H7 (cell line): ENCODE measurements around the gene ANXA7. TPM values are rescaled to one million over a fixed set of nuclear protein-coding genes. Genes with fewer than 3 reads are reported as not detected.
A peak's percentile ranks its signal among the peaks of the same experiment; 100 is the strongest.

Source experiments
- DNase-seq: peaks from one replicate; pipeline ENCODE4 v3.0.0; 2012
- H3K27me3 ChIP-seq: 2 replicates; pipeline ENCODE4 v1.6.0; 2011; ENCODE audit warnings: mild to moderate bottlenecking, low read length; ENCODE audit not compliant: control insufficient read depth, insufficient read depth
- H3K36me3 ChIP-seq: replicated peaks from 2 replicates; pipeline ENCODE4 v1.5.1; 2011; ENCODE audit warnings: low read length; ENCODE audit not compliant: control insufficient read depth, insufficient read depth
- H3K4me3 ChIP-seq: 2 replicates; pipeline ENCODE4 v1.5.1; 2011; ENCODE audit warnings: low read depth, mild to moderate bottlenecking, control low read depth, low read length, moderate library complexity; ENCODE audit not compliant: insufficient read depth
- total RNA-seq: library from RNA; depleted of rRNA; stranded (reverse); fragments of >200 nt; shearing (Covaris generic); gene quantifications from 2 replicates; pipeline ENCODE4 v1.2.3, GENCODE V29; 2014

ANXA7 gene
- total RNA-seq, 1 experiment from 2014 or later = 97.7 TPM

DNA sequence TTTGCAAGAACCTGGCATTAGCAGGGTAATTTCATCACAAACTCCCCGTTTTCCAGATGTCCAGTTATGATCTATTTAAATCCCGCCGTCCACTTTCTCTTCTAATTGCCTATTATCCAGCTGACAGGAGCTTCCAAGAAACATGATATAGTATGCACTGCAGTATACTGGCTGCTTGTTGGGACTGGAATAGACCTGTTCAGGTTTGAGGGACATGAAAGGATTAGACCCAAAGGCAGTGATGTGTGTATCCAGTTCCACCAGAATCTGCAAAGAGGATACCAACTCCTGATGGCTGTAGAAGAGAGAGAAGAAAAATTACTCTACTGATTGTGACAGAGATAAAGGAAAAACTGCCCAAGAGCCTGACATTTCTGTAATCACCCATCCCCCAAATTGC lies 10.6 kb upstream of the ANXA7 start:
- H3K27me3 ChIP-seq = no peaks in the 10 kb centered on the region
- no peak for DNase-seq
- H3K4me3 ChIP-seq = no peak overlapping the region
- H3K36me3 ChIP-seq = peaks cover 6% of the 10 kb centered on the region

DNA sequence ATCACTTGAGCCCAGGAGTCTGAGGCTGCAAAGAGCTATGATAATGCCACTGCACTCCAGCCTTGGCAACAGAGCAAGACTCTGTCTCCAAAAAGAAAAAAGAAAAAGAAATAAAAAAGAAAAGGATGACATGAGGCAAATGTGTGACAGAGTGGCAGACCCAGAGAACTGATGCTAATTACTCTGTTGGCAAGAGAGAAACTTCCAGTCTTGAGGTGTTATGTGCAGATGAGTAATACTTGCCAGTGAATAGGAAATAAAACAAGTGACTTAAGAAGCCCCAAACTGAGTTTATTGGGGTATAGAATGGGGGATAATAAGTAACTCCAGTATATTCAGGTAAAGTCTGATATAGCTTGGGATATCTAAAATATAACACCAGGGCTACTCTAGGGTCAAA lies 9.5 kb upstream of the ANXA7 start:
- no peak for DNase-seq
- Histone ChIP-seq H3K4me3 (no peak overlapping the region), H3K36me3 (peaks cover 5% of the 10 kb centered on the region), H3K27me3 (no peaks in the 10 kb centered on the region)

DNA sequence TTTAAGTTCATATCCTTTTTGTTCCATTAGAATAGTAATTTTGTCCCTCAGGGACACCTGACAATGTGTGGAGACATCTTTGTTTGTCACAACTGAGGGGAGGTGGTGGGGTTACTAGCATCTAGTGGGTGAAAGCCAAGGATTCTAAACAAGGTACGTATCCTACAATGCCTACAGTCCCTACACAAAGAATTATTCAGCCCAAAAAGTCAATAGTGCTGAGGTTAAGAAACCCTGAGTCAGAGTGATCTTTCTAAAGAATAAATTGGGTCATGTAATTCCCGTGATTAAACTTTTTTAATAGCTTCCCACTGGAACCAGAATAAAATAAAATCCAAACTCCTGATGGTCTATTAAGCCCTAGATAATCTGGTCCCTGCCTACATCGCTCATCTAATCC lies 2.7 kb upstream of the ANXA7 start:
- Histone ChIP-seq H3K27me3 (no peaks in the 10 kb centered on the region; the same call in 1 of the 2 replicates), H3K4me3 (no peak overlapping the region), H3K36me3 (no peaks in the 10 kb centered on the region)
- DNase-seq = no peak

DNA sequence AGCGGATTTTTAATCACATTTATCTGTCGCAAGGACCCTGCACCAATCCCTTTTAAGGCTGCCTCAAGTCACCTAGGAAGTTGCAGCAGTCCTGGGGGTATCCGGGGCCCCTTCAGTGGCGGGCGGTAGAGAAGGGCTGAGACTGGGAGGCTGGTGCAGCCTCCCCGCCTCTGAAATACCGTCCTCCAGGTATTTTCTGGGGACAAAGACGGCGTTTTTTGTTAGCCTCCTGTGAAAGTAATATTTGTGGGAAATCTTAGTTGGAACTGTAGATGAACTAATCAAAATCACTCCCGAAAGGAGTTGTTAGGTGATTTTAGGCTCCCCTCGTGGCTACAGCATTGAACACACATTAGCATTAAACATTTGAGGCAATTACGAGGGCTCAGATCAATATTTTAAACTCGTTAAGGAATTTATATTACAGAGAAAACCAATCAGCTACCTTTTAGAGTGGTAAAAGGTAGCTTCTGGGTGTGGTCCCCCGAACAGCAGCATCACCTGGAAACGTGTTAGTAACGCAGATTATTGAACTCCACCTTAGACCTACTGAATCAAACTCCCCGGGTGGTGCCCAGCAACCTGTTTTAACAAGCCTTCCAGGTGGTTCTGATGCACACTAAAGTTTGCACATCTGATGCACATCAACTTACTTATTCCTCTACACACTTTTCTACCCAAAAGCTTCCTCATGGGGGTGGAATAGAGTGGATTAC lies 530 bp upstream of the ANXA7 start:
- Histone ChIP-seq H3K4me3 (peak overlapping the region; percentile 85), H3K36me3 (no peaks in the 10 kb centered on the region), H3K27me3 (no peaks in the 10 kb centered on the region; the same call in 1 of the 2 replicates)
- peak; percentile 30 for DNase-seq

DNA sequence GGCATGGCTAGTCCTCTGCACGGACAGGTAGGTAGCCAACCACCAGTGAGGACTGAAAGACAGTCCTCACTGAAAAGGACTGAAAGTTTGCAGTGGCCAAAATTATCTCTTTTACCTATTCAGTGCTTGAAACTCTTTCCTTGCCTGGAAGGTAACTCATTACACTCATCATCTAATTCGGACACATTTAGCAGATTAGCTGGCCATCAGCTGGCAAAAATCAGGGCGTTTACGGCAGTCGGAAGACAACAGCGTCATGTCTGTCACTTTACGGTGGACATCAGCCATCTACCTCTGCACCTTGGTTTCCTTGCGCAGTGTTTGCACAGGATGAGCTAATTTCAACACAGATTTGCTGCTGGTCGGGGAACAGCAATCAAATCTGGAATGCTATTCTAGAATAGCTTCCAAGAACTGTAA lies 740 bp downstream of the ANXA7 start:
- Histone ChIP-seq H3K27me3 (no peaks in the 10 kb centered on the region; the same call in 1 of the 2 replicates), H3K36me3 (no peaks in the 10 kb centered on the region), H3K4me3 (peak overlapping the region; percentile 85)
- DNase-seq = peak; percentile 42

DNA sequence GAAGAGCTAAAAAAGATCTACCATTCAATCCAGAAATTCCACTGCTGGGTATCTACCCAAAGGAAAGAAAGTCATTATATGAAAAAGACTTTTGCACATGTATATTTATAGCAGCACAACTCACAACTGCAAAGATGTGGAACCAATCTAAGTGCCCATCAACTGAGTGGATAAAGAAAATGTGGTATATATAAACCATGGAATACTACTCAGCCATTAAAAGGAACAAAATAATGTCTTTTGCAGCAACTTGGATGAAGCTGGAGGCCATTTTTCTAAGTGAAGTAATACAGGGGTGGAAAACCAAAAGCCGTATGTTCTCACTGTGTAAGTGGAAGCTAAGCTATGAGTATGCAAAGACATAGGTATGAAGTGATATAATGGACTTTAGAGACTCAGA lies 3.0 kb downstream of the ANXA7 start:
- no peak overlapping the region for H3K4me3 ChIP-seq
- H3K27me3 ChIP-seq = no peaks in the 10 kb centered on the region; the same call in 1 of the 2 replicates
- no peaks in the 10 kb centered on the region for H3K36me3 ChIP-seq
- DNase-seq = no peak

DNA sequence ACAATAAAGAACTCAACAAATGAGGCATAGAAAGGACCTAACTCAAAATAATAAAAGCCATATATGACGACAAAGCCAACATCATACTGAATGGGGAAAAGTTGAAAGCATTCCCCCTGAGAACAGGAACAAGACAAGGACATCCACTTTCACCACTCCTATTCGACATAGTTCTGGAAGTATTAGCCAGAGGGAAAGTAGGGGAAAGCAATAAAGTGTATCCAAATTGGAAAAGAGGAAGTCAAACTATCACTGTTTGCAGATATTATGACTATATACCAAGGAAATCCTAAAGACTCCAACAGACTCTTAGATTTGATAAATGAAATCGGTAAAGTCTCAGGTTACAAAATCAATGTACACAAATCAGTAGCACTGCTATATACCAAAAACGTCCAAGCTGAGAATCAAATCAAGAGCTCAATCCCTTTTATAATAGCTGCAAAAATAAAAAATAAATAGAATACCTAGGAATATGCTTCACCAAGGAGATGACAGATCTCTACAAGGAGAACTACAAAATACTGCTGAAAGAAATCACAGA lies 4.8 kb downstream of the ANXA7 start:
- Histone ChIP-seq H3K27me3 (no peaks in the 10 kb centered on the region), H3K36me3 (no peaks in the 10 kb centered on the region), H3K4me3 (no peak overlapping the region)
- no peak for DNase-seq

DNA sequence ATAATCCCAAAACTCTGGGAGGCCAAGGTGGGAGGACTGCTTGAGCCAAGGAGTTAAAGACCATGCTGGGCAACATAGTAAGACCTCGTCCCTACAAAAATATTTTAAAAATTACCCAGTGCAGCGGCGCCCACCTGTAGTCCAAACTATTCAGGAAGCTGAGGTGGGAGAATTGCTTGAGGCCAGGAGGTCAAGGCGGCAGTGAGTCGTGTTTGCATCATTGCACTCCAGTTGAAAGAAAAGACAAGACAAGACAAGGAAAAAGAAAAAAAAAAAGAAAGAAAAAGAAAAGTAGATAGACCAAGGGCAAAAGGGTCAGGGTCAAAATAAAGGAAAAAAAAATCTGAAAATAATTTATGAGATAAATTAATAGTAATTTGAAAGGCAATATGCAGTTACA lies 5.8 kb downstream of the ANXA7 start:
- DNase-seq = no peak

DNA sequence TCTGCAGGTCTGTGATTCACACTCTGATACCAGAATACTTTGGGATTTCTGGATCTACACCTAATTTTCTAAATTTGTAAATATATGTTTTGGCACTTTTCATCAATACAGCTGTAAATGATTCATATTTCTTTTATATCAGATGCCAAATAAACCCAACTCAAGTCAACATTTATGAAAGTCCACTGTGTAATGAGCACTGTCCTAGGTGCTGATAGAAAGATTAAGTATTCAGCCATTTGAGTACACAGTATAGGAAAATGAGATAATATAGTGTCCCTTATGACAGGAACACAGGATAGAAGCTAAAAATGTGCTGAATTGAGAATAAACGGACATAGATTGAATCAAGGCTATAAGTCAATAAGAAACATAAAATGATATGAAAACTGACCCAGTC lies 6.4 kb downstream of the ANXA7 start:
- H3K4me3 ChIP-seq = no peak overlapping the region
- H3K27me3 ChIP-seq = no peaks in the 10 kb centered on the region
- no peak for DNase-seq
- H3K36me3 ChIP-seq = no peaks in the 10 kb centered on the region

More for the DNA sequence above, 5.8 kb downstream of the ANXA7 start:
- H3K36me3 ChIP-seq = no peaks in the 10 kb centered on the region
- no peak overlapping the region for H3K4me3 ChIP-seq
- no peaks in the 10 kb centered on the region for H3K27me3 ChIP-seq

DNA sequence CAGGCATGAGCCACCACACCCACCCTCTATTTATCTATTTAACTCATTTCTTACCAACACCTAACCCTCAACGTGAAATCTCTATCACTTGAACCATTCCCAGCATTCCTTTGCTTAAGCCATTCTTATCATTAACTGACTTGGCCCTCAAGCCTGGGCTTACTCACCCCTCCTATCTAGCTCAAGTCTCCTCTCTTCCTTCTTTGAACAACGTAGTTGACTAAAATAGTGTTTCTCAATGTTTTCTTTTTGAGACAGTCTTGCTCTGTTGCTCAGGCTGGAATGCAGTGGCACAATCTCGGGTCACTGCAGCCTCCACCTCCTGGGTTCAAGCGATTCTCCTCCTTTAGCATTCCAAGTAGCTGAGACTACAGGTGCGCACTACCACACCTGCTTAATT lies 7.0 kb downstream of the ANXA7 start:
- no peak for DNase-seq
- no peak overlapping the region for H3K4me3 ChIP-seq
- no peaks in the 10 kb centered on the region for H3K27me3 ChIP-seq
- no peaks in the 10 kb centered on the region for H3K36me3 ChIP-seq

DNA sequence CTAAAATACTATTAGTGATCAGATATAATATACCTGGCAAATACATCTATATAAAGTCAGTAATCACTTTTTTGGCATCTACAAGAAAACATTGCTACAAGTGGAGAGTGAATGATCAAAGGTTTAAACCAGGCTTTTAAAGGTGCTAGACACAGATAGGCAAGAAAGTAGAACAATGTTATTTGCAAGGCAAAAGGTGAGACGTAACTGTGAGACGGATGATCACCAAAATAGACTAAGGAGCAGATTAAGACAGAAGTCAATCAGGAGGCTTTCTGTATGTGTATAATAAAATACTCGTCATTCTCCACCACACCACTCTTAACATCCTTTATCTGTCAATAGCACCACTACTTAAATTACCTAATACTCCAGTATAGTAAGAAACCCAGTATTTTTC lies 8.3 kb downstream of the ANXA7 start:
- no peak for DNase-seq

DNA sequence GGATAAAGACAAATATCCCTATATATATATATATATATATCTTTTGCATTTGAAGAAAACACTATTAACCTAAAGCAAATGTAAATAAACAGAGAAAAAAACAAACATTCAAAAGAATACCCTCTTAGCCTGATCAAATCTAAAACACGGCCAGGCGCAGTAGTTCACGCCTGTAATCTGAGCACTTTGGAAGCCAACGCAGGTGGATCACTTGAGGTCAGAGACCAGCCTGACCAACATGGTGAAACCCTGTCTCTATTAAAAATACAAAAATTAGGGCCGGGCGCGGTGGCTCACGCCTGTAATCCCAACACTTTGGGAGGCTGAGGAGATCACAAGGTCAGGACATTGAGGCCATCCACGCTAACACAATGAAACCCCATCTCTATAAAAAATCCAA lies 9.2 kb downstream of the ANXA7 start:
- Histone ChIP-seq H3K27me3 (no peaks in the 10 kb centered on the region), H3K36me3 (no peaks in the 10 kb centered on the region), H3K4me3 (no peak overlapping the region)
- DNase-seq = no peak

More for the DNA sequence above, 8.3 kb downstream of the ANXA7 start:
- H3K36me3 ChIP-seq = no peaks in the 10 kb centered on the region
- no peak overlapping the region for H3K4me3 ChIP-seq
- no peaks in the 10 kb centered on the region for H3K27me3 ChIP-seq

DNA sequence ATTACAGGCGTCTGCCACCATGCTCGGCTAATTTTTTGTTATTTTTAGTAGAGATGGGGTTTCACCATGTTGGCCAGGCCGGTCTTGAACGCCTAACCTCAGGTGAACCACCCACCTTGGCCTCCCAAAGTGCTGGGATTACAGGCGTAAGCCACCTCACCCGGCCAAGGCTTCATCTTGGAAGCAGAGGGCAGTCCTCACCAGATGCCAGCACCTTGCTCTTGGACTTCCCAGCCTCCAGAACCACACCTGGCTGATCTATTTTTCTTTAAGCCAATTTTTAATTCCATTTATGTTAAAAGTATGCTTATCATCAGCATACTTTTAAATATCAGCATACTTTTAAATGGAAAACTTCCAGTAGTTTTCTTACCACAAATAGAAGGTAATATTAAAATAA lies 12.2 kb downstream of the ANXA7 start:
- Histone ChIP-seq H3K27me3 (no peaks in the 10 kb centered on the region), H3K36me3 (peaks cover 3% of the 10 kb centered on the region), H3K4me3 (no peak overlapping the region)
- no peak for DNase-seq

DNA sequence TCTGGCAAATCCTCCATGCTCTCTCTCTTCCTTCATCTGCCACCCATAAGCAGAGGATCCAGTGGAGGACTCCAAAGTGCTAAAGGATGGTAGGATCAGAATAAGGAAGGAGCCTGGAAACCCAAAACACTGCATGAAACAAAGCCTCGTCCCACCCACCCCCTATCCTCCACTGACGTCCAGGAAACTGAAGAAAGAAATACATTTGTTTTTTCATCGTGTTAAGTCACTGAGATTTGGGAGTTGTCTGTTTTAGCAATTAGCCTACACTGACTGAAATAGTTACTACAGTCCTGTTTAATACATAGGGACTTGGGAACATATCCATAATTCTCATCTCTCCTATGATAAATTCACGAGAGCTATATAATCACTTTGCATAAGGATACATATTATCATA lies 14.8 kb downstream of the ANXA7 start:
- DNase-seq = no peak
- no peak overlapping the region for H3K4me3 ChIP-seq
- H3K27me3 ChIP-seq = no peaks in the 10 kb centered on the region
- peaks cover 8% of the 10 kb centered on the region for H3K36me3 ChIP-seq

DNA sequence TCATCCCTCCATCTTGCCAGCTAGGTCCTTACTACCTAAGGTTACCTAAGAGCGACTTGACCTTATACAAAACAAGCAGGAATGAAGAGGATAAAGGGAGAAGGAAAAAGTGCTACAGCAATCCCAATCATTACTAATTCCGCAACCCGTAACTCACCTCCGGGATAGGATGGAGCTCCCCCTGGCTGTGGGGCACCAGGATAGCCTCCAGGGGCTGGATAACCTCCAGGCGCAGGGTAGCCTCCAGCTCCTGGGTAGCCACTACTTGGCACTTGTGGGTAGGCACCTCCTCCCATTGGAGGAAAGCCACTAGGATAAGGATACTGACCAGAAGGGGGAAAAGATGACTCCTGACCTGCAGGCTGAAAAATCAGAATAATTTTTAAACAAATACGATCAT lies 15.8 kb downstream of the ANXA7 start:
- peaks cover 8% of the 10 kb centered on the region for H3K36me3 ChIP-seq
- DNase-seq = peak; percentile 49
- no peaks in the 10 kb centered on the region for H3K27me3 ChIP-seq
- H3K4me3 ChIP-seq = no peak overlapping the region
